HFFc6 (cell line): ENCODE results near the gene GDF10. TPM values are rescaled to one million over a fixed set of nuclear protein-coding genes. Genes with fewer than 3 reads are reported as not detected.

Source experiments
- DNase-seq: peaks from one replicate; pipeline ENCODE4 v3.0.0-alpha.2; 2018
- H3K27ac Mint-ChIP-seq: 2 replicates; pipeline ENCODE4 v1.8.0; 2020; ENCODE audit warnings: mild to moderate bottlenecking, mixed read lengths
- H3K27me3 Mint-ChIP-seq: 2 replicates; pipeline ENCODE4 v1.8.0; 2021; ENCODE audit warnings: mild to moderate bottlenecking, moderate library complexity, mixed read lengths; ENCODE audit not compliant: insufficient read depth
- H3K36me3 Mint-ChIP-seq: 2 replicates; pipeline ENCODE4 v1.8.0; 2021; ENCODE audit warnings: low read depth, mixed read lengths
- H3K4me1 Mint-ChIP-seq: 2 replicates; pipeline ENCODE4 v1.8.0; 2020; ENCODE audit warnings: low read depth, mixed read lengths
- H3K4me3 Mint-ChIP-seq: 2 replicates; pipeline ENCODE4 v1.8.0; 2020; ENCODE audit warnings: mild to moderate bottlenecking, moderate library complexity, mixed read lengths
- H3K9me3 Mint-ChIP-seq: 2 replicates; pipeline ENCODE4 v1.8.0; 2020; ENCODE audit warnings: mild to moderate bottlenecking, mixed read lengths
- total RNA-seq, 6 experiments: library from RNA; stranded (reverse); fragmentation: NEBNext Ultra II Directional; extraction: Animal tissue kit (Norgen Biotek cat#: 25700); gene quantifications; 2 replicates in 1 of 6; 3 replicates in 5 of 6; pipeline ENCODE4 v1.2.3, GENCODE V29; 2021
- TF ChIP-seq, protein P1 (sequence below): fragments of 200-600 bp; sonication (generic); IDR thresholded peaks from 2 replicates; pipeline ENCODE4 v1.5.0; 2021; ENCODE audit warnings: antibody characterized with exemption, mild to moderate bottlenecking

The GDF10 gene
- total RNA-seq, 6 experiments from 2014 or later, result not detected

DNA sequence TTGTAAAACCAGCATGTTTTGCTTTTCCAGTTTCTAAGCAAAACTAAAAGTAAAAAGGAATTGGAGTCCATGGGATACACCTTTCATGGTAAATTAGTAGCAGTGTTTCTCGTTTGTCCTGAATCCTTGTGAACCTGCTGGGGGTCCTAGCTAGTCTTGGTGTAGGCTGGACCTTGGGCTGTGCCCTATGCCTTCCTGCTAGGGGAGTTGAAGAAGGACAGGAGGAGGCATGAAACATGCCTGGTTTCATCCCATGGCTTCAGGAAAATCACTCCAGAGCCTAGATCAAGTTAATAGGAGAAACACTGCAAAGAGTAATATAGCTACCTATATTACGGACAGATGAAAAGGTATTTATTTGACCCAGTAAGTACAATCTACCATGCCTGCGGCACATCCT lies 41.1 kb upstream of the GDF10 start:
- TF ChIP-seq, protein P1, sequence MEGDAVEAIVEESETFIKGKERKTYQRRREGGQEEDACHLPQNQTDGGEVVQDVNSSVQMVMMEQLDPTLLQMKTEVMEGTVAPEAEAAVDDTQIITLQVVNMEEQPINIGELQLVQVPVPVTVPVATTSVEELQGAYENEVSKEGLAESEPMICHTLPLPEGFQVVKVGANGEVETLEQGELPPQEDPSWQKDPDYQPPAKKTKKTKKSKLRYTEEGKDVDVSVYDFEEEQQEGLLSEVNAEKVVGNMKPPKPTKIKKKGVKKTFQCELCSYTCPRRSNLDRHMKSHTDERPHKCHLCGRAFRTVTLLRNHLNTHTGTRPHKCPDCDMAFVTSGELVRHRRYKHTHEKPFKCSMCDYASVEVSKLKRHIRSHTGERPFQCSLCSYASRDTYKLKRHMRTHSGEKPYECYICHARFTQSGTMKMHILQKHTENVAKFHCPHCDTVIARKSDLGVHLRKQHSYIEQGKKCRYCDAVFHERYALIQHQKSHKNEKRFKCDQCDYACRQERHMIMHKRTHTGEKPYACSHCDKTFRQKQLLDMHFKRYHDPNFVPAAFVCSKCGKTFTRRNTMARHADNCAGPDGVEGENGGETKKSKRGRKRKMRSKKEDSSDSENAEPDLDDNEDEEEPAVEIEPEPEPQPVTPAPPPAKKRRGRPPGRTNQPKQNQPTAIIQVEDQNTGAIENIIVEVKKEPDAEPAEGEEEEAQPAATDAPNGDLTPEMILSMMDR, result no peak
- Mint-ChIP-seq H3K36me3 (no peaks in the 10 kb centered on the region), H3K27me3 (peaks cover 39% of the 10 kb centered on the region), H3K27ac (no peak overlapping the region), H3K4me1 (peaks cover 7% of the 10 kb centered on the region; the same call in 1 of the 2 replicates), H3K9me3 (no peaks in the 10 kb centered on the region), H3K4me3 (no peak overlapping the region)
- no peak for DNase-seq

DNA sequence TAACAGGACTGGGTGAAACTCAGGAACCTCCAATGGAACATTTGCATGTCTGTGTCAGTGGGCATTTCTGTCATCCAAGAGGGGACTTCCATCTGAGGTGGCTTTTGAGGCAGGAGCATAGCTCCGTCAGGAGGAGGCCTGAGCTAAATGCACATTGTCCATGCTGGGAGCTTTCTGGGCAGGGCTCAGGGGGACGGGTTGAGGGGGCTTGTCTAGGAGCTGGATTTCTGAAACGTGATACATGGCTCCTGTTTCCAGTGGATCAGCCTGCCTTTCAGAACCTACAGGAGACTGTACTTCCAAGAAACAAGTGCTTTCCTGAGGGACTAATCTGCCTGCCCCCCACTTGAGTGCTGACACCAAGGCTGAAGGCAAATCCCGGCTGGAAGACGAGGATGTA lies 40.5 kb upstream of the GDF10 start:
- Mint-ChIP-seq H3K4me1 (peaks cover 7% of the 10 kb centered on the region; the same call in 1 of the 2 replicates), H3K9me3 (no peaks in the 10 kb centered on the region), H3K27ac (no peak overlapping the region), H3K4me3 (no peak overlapping the region), H3K36me3 (no peaks in the 10 kb centered on the region), H3K27me3 (peaks cover 38% of the 10 kb centered on the region)
- TF ChIP-seq, protein P1, result no peak
- DNase-seq, result no peak

DNA sequence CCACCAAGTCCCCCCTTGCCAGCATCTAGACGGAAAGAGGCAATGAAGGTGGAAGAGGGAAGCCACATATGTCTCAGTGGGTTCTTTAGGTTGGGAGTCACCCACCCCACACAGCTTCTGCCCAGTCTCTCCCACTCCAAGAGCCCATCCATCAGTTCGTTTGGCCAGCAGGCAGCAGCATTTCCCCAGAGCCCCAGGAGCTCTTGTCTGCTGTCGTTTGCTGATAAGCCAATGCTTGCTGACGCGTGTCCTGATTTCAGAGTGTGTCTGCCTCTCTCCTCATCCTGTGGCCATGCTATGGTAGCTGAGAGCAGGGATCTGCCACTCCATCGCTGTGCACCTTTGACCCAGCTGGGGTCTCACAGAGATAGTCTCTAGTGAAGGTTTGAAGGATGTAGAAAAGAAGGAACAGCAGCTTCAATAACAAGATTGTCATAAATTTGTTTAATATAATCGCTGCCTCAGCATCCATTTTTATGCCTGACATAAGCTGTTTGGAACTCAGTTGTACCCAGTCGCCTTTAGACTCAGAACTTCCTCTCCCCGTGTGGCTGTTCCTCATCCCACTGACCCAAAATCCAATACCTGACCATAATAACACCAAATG lies 39.4 kb upstream of the GDF10 start:
- no peak overlapping the region for H3K27ac Mint-ChIP-seq

DNA sequence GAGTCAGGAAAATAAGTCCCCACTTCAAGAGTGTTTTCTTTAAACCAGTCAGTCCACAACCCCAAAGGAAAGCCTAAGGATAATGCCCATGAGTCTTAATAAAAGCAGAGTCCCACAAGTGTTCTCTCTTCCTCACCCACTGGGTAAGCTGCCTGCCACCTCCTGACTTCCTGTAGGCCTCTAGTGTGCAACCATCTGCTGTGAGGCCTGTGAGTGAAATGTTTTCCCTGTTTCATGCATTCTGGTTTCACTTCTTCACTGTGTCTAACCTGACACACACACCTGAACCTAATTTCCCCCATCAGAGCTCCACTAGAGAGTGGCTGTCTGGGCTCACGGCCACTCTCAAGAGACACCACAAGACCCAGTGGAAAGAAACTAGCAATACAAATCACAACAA lies 38.9 kb upstream of the GDF10 start:
- no peaks in the 10 kb centered on the region for H3K36me3 Mint-ChIP-seq
- no peak for DNase-seq
- H3K4me3 Mint-ChIP-seq, result no peak overlapping the region
- H3K27ac Mint-ChIP-seq, result no peak overlapping the region
- TF ChIP-seq, protein P1, result no peak
- H3K27me3 Mint-ChIP-seq, result peaks cover 36% of the 10 kb centered on the region
- peaks cover 5% of the 10 kb centered on the region; the same call in 1 of the 2 replicates for H3K9me3 Mint-ChIP-seq
- peaks cover 7% of the 10 kb centered on the region; the same call in 1 of the 2 replicates for H3K4me1 Mint-ChIP-seq

More for the DNA sequence above, 39.4 kb upstream of the GDF10 start:
- H3K4me3 Mint-ChIP-seq, result no peak overlapping the region
- TF ChIP-seq, protein P1, result no peak
- H3K36me3 Mint-ChIP-seq, result no peaks in the 10 kb centered on the region
- no peak for DNase-seq
- H3K9me3 Mint-ChIP-seq, result no peaks in the 10 kb centered on the region; the same call in 1 of the 2 replicates
- peaks cover 36% of the 10 kb centered on the region for H3K27me3 Mint-ChIP-seq
- H3K4me1 Mint-ChIP-seq, result peaks cover 7% of the 10 kb centered on the region; the same call in 1 of the 2 replicates

DNA sequence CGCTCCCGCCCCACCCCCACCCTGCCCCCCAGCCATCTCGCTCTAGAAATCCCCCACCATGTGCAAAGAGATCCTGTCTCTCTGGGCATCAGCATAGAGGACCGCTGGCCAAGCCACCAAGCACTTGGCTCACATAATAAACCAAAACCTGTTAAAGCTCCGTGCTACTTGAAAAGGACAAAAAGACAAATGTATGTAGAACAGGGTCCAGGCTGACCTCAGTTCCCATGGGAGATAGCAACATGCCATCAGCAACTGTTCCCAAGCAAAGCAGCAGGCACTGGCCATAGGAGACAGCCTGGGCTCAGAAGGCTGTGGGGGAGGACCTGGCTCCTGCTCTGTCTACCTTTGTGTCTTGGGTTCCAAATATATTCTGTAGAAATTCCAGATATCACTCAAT lies 38.4 kb upstream of the GDF10 start:
- Mint-ChIP-seq H3K9me3 (peaks cover 6% of the 10 kb centered on the region; the same call in 1 of the 2 replicates), H3K27ac (no peak overlapping the region), H3K4me3 (no peak overlapping the region), H3K27me3 (peaks cover 39% of the 10 kb centered on the region), H3K36me3 (no peaks in the 10 kb centered on the region), H3K4me1 (peaks cover 7% of the 10 kb centered on the region; the same call in 1 of the 2 replicates)
- TF ChIP-seq, protein P1, result no peak
- no peak for DNase-seq
